HG03460 (cell line): ENCODE measurements around the gene PHC3.
A peak's percentile ranks its signal among the peaks of the same experiment; 100 is the strongest.
"Not testable (repeated sequence)": the region's sequence is repeated elsewhere in the genome, so short reads cannot be mapped to it uniquely, and the experiment has no call there.

Experiments used
- ATAC-seq: cut with Tn5 transposase; IDR thresholded peaks from one replicate; pipeline ENCODE4 v1.9.1; 2021; ENCODE audit not compliant: unreplicated experiment

PHC3 gene, protein sequence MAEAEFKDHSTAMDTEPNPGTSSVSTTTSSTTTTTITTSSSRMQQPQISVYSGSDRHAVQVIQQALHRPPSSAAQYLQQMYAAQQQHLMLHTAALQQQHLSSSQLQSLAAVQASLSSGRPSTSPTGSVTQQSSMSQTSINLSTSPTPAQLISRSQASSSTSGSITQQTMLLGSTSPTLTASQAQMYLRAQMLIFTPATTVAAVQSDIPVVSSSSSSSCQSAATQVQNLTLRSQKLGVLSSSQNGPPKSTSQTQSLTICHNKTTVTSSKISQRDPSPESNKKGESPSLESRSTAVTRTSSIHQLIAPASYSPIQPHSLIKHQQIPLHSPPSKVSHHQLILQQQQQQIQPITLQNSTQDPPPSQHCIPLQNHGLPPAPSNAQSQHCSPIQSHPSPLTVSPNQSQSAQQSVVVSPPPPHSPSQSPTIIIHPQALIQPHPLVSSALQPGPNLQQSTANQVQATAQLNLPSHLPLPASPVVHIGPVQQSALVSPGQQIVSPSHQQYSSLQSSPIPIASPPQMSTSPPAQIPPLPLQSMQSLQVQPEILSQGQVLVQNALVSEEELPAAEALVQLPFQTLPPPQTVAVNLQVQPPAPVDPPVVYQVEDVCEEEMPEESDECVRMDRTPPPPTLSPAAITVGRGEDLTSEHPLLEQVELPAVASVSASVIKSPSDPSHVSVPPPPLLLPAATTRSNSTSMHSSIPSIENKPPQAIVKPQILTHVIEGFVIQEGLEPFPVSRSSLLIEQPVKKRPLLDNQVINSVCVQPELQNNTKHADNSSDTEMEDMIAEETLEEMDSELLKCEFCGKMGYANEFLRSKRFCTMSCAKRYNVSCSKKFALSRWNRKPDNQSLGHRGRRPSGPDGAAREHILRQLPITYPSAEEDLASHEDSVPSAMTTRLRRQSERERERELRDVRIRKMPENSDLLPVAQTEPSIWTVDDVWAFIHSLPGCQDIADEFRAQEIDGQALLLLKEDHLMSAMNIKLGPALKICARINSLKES

DNA sequence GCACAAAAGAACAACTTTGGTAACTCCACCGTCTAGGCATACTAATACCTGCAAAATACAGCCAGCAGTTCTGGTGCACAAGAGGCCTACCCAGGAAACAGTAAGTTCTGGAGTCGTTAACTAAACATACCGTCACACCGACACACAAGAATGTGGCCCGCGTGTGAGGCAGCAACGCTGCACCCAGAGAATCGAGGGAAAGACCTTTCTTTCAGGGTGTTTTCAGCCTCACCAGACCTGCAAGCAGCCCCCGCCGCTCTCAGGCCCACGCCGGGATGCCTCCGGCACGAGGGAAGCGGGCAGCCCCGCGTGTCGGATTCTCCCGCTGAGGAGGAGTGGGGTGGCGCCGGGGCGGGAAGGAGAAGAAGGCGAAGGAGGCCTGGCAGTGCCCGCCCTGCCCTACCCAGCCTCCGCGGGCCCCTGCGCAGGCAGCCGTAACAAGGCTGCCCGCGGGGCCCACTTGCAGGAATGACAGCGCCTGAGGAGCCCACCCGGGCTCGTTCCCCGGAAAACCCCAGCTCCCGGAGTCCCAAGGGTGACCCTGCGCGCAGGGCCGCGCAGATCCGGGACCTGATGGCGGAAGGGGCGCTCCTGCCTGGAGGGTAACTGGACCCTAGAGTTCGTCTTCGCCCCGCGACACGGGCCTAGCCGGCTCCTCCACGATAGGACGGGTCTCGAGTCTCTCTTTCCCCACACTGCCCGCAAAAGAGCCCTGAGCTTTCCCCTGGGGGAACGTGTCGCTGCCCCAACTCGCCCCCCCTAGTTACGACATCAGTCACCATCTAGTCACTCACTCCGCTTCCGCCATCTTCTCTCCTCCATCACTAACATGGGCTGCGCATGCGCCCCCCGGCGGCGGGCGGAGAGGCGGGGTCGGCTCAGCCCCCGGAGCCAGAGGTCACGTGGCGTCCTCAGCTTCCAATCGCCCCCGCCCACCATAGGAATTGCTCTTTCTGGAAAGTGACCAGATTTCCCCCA, at the start of gene PHC3:
Gene PHC3, minus strand, starts transcription at position 826 of the 978 bp plus-strand sequence. Its CDS starts 18 bp downstream, at position 808.
- ATAC-seq, result peak; percentile 70

DNA sequence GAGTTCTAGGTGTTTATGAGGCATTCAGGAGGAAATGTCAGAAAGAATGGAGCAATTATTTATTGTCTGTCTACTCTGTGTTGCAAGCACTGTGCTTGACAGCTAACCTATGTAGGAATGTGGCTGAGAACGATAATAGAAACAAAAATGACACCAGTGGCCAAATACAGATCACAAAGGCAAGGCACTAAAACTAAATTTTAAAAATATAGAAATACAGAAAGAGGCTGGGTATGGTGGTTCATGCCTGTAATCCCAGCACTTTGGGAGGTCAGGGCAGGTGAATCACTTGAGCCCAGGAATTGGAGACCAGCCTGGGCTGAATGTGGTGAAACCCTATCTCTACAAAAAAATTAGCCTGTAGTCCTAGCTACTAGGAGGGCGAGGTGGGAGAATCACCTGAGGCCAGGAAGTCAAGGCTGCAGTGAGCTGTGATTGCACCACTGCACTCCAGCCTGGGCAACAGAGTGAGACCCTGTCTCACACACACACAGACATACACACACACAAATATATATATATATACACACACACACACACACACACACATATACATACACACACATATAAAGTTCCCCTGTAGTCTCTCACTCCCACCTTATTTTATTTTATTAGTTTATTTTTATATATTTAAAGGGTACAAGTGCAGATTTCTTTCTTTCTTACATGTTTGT, 46.7 kb upstream of the PHC3 start:
- ATAC-seq, result no peak

- ATAC-seq, result no peak
Measured at GRCh38 chr3:170226426-170226960, 45.0 kb upstream of the PHC3 start.

GRCh38 chr3:170225166-170225565, 43.6 kb upstream of the PHC3 start:
- no peak for ATAC-seq

DNA sequence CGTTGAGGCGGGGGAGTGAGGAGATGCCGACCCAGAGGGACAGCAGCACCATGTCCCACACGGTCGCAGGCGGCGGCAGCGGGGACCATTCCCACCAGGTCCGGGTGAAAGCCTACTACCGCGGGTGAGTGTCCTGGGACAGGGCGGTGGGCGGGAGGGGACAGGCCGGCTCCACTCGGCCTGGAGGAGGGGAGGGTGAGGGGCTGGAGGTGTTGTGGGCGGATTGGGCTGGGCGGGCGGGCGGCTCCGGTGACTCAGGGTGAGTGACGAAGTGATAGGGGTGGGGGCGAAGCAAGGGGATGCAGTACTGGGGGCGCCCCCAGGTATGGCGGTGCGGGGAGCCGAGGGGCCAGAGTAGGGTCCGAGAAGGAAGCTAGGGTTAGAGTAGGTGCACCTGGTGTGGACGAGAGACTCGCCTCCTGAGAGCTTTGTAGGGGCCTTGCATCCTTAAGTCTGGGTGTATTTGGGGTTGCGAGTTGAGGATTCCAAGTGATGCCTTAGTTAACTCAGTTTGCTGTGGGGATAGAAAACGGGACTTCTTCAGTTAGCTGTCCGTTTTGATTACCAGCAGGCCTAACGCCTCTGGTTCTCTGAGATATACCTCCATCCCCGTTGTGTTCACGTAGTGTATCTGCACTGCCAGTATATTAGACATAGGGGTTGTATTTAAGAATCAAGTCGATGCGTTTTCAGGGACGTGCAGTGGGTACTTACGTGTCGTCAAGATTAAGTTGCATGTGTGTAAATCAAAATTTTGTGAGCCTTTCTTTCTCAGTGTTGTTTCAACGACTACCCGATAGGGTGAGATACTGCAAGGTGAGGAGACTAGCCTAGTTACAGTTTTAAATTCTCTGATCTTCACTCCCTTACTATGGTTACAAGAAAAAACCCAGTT, 41.4 kb upstream of the PHC3 start:
- peak; percentile 28 for ATAC-seq

GRCh38 chr3:170221924-170222646, 40.6 kb upstream of the PHC3 start, which contains the start of gene PRKCI:
PRKCI (plus strand) TSS chr3:170222424; CDS start chr3:170222670, 246 bp downstream.
- ATAC-seq, result peak; percentile 98

DNA sequence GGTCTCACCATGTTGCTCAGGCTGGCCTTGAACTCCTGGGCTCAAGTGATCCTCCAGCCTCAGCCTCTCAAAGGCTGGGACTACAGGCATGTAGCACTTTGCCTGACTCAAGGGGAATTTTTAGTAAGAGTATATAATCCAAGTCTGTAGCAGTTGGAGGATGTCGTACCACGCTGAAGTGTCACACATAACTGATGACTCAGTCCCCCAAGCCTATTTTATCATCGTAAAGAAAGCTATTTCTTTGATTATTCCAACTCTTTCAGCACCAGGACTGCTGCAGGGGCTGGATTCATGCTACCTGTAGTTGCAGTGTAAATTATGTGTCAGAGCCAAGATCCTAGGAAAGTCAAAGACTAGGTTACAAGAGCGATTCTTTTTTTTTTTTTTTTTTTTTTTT, 39.3 kb upstream of the PHC3 start:
- ATAC-seq, result no peak

GRCh38 chr3:170219850-170220249, 38.3 kb upstream of the PHC3 start:
- no peak for ATAC-seq

DNA sequence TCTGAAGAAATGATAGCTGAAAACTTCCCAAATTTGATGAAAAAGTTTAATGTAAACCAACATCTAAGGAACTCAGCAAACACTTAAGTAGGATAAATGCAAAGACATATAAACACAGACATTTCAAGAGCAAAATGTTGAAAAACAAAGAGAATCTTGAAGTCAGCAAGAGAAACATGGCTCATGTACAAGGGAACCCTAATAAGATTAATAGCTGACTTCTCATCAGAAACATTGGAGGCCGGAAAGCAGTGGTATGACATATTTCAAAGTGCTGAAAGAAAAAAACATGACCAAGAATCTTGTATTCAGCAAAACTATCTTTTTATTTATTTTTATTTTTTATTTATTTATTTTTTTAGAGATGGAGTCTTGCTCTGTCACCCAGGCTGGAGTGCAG, 30.1 kb upstream of the PHC3 start:
- no peak for ATAC-seq

DNA sequence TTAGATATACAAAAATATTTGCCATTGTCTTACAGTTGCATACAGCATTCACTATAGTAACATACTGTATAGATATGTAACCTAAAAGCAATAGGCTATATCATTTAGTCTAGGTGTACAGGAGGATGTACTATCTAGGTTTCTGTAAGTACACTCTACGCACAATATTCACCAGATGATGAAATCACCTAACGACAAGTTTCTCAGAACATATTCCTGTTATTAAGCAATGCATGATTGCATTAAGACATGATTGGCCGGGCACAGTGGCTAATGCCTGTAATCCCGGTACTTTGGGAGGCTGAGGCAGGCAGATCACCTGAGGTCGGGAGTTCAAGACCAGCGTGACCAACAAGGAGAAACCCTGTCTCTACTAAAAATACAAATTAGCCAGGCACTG, 26.2 kb upstream of the PHC3 start:
- ATAC-seq, result no peak

GRCh38 chr3:170206164-170206762, 24.7 kb upstream of the PHC3 start:
- ATAC-seq, result not testable (repeated sequence)

GRCh38 chr3:170205302-170205701, 23.8 kb upstream of the PHC3 start:
- no peak for ATAC-seq

DNA sequence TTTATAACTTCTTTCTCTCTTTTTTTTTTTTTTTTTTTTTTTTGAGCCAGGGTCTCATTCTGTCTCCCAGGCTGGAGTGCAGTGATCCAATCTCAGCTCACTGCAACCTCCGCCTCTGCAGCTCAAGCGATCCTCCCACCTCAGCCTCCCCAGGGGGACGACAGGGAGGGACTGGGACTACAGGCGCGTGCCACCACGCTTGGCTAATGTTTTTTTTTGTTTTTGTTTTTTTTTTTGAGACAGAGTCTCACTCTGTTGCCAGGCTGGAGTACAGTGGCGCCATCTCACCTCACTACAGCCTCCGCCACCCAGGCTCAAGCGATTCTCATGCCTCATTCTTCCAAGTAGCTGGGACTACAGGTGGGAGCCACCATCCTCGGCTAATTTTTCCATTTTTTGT, 23.0 kb upstream of the PHC3 start:
- ATAC-seq, result no peak

GRCh38 chr3:170204023-170204472, 22.5 kb upstream of the PHC3 start:
- ATAC-seq, result no peak

DNA sequence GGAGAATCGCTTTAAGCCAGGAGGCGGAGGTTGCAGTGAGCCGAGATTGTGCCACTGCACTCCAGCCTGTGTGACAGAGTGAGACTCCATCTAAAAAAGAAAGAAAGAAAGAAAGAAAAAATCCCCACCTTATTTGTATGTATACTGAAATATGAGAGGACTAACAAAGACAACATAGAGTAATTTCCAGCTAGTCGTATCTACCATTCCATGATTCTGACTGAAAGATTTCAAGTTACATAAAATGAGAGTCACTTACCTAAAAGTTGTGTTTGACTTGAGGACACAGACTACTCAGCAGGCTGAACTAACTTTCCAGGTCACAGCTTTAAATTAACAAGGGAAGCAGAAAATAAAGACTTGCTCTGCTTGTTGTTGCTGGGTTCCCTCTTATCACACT, 21.9 kb upstream of the PHC3 start:
- no peak for ATAC-seq

- no peak for ATAC-seq
Measured at GRCh38 chr3:170201527-170201926, 20.0 kb upstream of the PHC3 start.

DNA sequence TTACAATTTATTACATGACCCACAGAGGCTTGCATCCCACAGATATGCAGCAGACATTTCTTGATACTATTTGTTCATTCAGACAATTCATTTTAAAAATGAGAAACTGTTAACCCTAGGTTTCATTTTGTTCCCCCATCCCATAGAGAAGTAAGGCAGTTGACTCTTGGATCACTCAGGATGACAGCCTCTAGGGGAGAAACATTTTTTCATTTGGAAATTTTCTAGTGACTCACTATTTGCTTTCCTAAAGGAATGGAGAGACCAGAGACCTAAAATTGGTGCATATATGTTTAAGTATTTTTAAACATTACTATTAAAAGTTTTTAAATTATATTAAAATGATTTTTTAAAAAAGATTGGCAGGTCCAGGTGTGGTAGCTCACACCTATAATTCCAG, 19.5 kb upstream of the PHC3 start:
- no peak for ATAC-seq

DNA sequence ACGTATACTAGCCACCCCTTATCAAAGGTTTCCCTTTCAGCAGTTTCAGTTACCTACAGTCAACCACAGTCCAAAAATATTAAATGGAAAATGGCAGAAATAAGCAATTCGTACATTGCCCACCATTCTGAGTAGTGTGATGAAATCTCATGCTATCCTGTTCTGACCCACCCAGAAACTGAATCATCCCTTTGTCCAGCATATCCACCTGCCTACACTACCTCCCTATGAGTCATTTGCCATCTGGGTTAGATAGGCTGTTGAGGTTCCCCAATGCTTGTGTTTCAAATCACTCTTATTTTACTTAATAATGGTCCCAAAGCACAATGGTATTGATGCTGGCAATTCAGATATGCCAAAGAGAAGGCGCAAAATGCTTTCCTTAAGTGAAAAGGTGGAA, 15.3 kb upstream of the PHC3 start:
- ATAC-seq, result no peak
